A673 (cell line): Measurements from ENCODE around the gene CACHD1.

Source experiments
- CTCF ChIP-seq: fragments of 300-800, 200-600 bp; sonication (generic); conservative IDR thresholded peaks from 2 replicates; pipeline ENCODE4 v1.5.1; 2017; ENCODE audit warnings: low read depth, mild to moderate bottlenecking, antibody characterized with exemption, low read length, moderate library complexity, mixed read lengths
- EZH2 ChIP-seq: fragments of 200-600 bp; sonication (generic); IDR thresholded peaks from 2 replicates; pipeline ENCODE4 v1.6.1; 2017; ENCODE audit warnings: borderline replicate concordance, low read depth, mild to moderate bottlenecking, mixed read lengths, antibody characterized with exemption, low read length; ENCODE audit not compliant: poor library complexity, severe bottlenecking

GRCh38 chr1:64734287-64734652, 264.3 kb downstream of the CACHD1 start:
- TF ChIP-seq CTCF: no peak
- TF ChIP-seq EZH2: no peak
